HepG2 (cell line): Measurements from ENCODE around the gene ZBTB2. TPM values are rescaled to one million over a fixed set of nuclear protein-coding genes. Genes with fewer than 3 reads are reported as not detected.

Experiments
- AKNA ChIP-seq: sonication (generic); formaldehyde crosslinking; IDR thresholded peaks from 2 replicates; pipeline ENCODE4 v1.4.0; 2020; ENCODE audit warnings: missing genetic modification reagents, borderline replicate concordance
- ARNT ChIP-seq: fragments of 450-650 bp; IDR thresholded peaks from 2 replicates; pipeline ENCODE4 v1.6.1; 2017
- ATF3 ChIP-seq: sonication (generic); formaldehyde crosslinking; IDR thresholded peaks from 2 replicates; pipeline ENCODE4 v1.4.0; 2020; ENCODE audit warnings: missing genetic modification reagents
- ETV6 ChIP-seq: sonication (generic); formaldehyde crosslinking; conservative IDR thresholded peaks from 2 replicates; pipeline ENCODE4 v1.4.0; 2020; ENCODE audit warnings: missing genetic modification reagents
- FOSL1 ChIP-seq: sonication (generic); formaldehyde crosslinking; IDR thresholded peaks from 2 replicates; pipeline ENCODE4 v1.9.0; 2021; ENCODE audit warnings: missing genetic modification reagents, borderline replicate concordance
- GABPB1 ChIP-seq: IDR thresholded peaks from 2 replicates; pipeline ENCODE4 v1.6.1; 2016; ENCODE audit warnings: mild to moderate bottlenecking, missing genetic modification reagents, moderate library complexity, missing compliant biosample characterization
- HDAC1 ChIP-seq: sonication (generic); formaldehyde crosslinking; IDR thresholded peaks from 2 replicates; pipeline ENCODE4 v1.5.1; 2020; ENCODE audit warnings: mild to moderate bottlenecking, missing genetic modification reagents
- HOXA3 ChIP-seq: sonication (generic); formaldehyde crosslinking; IDR thresholded peaks from 2 replicates; pipeline ENCODE4 v1.5.0; 2020; ENCODE audit warnings: missing genetic modification reagents
- IRF2 ChIP-seq: IDR thresholded peaks from 2 replicates; pipeline ENCODE4 v1.6.1; 2018; ENCODE audit warnings: missing genetic modification reagents, missing compliant biosample characterization
- KLF9 ChIP-seq: IDR thresholded peaks from 2 replicates; pipeline ENCODE4 v1.6.1; 2016; ENCODE audit warnings: low read depth
- REL ChIP-seq: sonication (generic); formaldehyde crosslinking; conservative IDR thresholded peaks from 2 replicates; pipeline ENCODE4 v1.8.0; 2022; ENCODE audit warnings: mild to moderate bottlenecking, missing genetic modification reagents, moderate library complexity
- ZBTB1 ChIP-seq: sonication (generic); formaldehyde crosslinking; IDR thresholded peaks from 2 replicates; pipeline ENCODE4 v1.4.0; 2020; ENCODE audit warnings: missing genetic modification reagents, borderline replicate concordance
- ZFP37 ChIP-seq: sonication (generic); formaldehyde crosslinking; IDR thresholded peaks from 2 replicates; pipeline ENCODE4 v1.4.0; 2020; ENCODE audit warnings: missing genetic modification reagents, borderline replicate concordance
- ZFP90 ChIP-seq: sonication (generic); formaldehyde crosslinking; IDR thresholded peaks from 2 replicates; pipeline ENCODE4 v1.8.0; 2022; ENCODE audit warnings: missing genetic modification reagents, mild to moderate bottlenecking, inconsistent platforms, borderline replicate concordance
- ZNF253 ChIP-seq: sonication (generic); formaldehyde crosslinking; IDR thresholded peaks from 2 replicates; pipeline ENCODE4 v1.8.0; 2022; ENCODE audit warnings: mild to moderate bottlenecking, missing genetic modification reagents, borderline replicate concordance
- ZNF292 ChIP-seq: sonication (generic); formaldehyde crosslinking; IDR thresholded peaks from 2 replicates; pipeline ENCODE4 v1.8.1; 2022; ENCODE audit warnings: mild to moderate bottlenecking, low read depth, missing genetic modification reagents, borderline replicate concordance
- ZNF34 ChIP-seq: sonication (generic); formaldehyde crosslinking; IDR thresholded peaks from 2 replicates; pipeline ENCODE4 v1.4.0; 2020; ENCODE audit warnings: mild to moderate bottlenecking, missing genetic modification reagents, borderline replicate concordance
- ZNF629 ChIP-seq: sonication (generic); formaldehyde crosslinking; conservative IDR thresholded peaks from 2 replicates; pipeline ENCODE4 v1.5.0; 2020; ENCODE audit warnings: missing genetic modification reagents
- ZNF746 ChIP-seq: sonication (generic); formaldehyde crosslinking; IDR thresholded peaks from 2 replicates; pipeline ENCODE4 v1.8.0; 2022; ENCODE audit warnings: mild to moderate bottlenecking, missing genetic modification reagents
- ZNF781 ChIP-seq: sonication (generic); formaldehyde crosslinking; IDR thresholded peaks from 2 replicates; pipeline ENCODE4 v1.5.1; 2020; ENCODE audit warnings: borderline replicate concordance, mild to moderate bottlenecking, missing genetic modification reagents; ENCODE audit errors: not compliant biosample characterization
- polyA plus RNA-seq, 8 experiments: library from polyadenylated mRNA; depleted of rRNA in 3 of 8; stranded (reverse) in 7 of 8; unstranded in 1 of 8; fragments of >200 nt; fragmentation: Illumina TruSeq in 4 of 8; extraction: Trizol in 4 of 8; gene quantifications; 2 replicates each; pipeline versions ENCODE4 v1.2.1 to v1.2.3, GENCODE V29; 2011 to 2016; ENCODE audit warnings: low read depth in 4 of 8, missing spikeins in 1 of 8, mixed read lengths in 1 of 8; ENCODE audit not compliant: insufficient read depth in 1 of 8
- total RNA-seq, 5 experiments: library from RNA; depleted of rRNA; stranded (reverse); fragments of >200 nt; fragmentation: Illumina TruSeq; extraction: Trizol; gene quantifications; 2 replicates each; pipeline ENCODE4 v1.2.3, GENCODE V29; 2016; ENCODE audit warnings: low read depth in 1 of 5
- TF ChIP-seq, protein P1 (sequence below): IDR thresholded peaks from 2 replicates; pipeline ENCODE4 v1.6.1; 2016; ENCODE audit warnings: mild to moderate bottlenecking, missing biosample characterization, missing genetic modification reagents
- TF ChIP-seq, protein P2 (sequence below): sonication (generic); formaldehyde crosslinking; IDR thresholded peaks from 2 replicates; pipeline ENCODE4 v1.5.1; 2020; ENCODE audit warnings: missing genetic modification reagents, mild to moderate bottlenecking, borderline replicate concordance

ZBTB2 gene
- total and polyA plus RNA-seq, 2 of the 13 experiments (the other 11 are each of a cell fraction or from before 2014, with no cell fraction given): 15.4 to 22.8 TPM

DNA sequence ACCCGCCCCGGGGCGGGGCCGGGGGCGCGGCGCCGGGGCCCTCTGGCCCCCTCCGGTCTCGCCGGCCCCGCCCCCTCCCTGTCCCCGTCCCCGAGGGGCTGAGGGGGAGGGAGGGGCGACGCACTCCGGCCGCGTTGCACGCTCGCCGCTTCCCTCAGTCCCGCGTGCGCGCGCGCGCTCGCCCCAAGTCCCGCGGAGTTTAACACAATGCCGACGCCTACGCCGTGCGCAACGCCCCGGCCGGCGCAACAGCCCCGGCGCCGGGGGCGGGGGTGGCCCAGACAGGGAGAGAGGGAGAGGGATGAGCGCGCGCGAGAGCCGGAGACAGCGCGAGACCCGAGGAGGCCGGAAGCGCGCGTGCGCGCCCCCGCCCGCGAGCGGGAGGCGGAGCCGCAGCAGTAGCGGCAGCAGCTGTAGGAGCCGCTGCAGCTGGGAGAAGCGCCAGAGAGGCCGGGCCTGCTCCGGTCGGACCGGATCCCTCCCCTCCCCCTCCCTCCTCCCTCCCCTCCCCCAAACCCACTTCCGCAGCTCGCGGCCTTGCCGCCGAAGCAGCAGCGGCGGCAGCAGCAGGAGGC, 996 bp downstream of the ZBTB2 start (continued):
- TF ChIP-seq ZNF746 (CRISPR knock-in tag): no peak
- TF ChIP-seq ZFP37 (CRISPR knock-in tag): no peak
- peak; percentile 89 for TF ChIP-seq GABPB1 (CRISPR knock-in tag)
- TF ChIP-seq ZNF253 (CRISPR knock-in tag): no peak
- 0 out of 2 replicates have a peak, but pooled peaks have one; percentile 55 for TF ChIP-seq REL (CRISPR knock-in tag)
- TF ChIP-seq ZFP90 (CRISPR knock-in tag): peak; percentile 35; the same call in 1 of the 2 replicates
- TF ChIP-seq ZNF292 (CRISPR knock-in tag): no peak
- TF ChIP-seq KLF9 (CRISPR knock-in tag): no peak
- peak; percentile 93; the same call in 1 of the 2 replicates for TF ChIP-seq HOXA3 (CRISPR knock-in tag)
- TF ChIP-seq ZNF781 (CRISPR knock-in tag): no peak
- peak; percentile 77 for TF ChIP-seq HDAC1 (CRISPR knock-in tag)
- no peak for TF ChIP-seq AKNA (CRISPR knock-in tag)
- peak; percentile 50; the same call in 1 of the 2 replicates for TF ChIP-seq IRF2 (CRISPR knock-in tag)
- TF ChIP-seq, protein P1, sequence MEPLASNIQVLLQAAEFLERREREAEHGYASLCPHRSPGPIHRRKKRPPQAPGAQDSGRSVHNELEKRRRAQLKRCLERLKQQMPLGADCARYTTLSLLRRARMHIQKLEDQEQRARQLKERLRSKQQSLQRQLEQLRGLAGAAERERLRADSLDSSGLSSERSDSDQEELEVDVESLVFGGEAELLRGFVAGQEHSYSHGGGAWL (CRISPR knock-in tag): peak; percentile 58
- TF ChIP-seq ZNF629 (CRISPR knock-in tag): no peak
- no peak for TF ChIP-seq ZBTB1 (CRISPR knock-in tag)
- TF ChIP-seq ATF3: no peak; the same call in 1 of the 2 replicates
- TF ChIP-seq ZNF34 (CRISPR knock-in tag): no peak
- TF ChIP-seq FOSL1 (CRISPR knock-in tag): peak; percentile 2; the same call in 1 of the 2 replicates
- TF ChIP-seq ETV6: peak; percentile 31; the same call in 1 of the 2 replicates
- TF ChIP-seq, protein P2, sequence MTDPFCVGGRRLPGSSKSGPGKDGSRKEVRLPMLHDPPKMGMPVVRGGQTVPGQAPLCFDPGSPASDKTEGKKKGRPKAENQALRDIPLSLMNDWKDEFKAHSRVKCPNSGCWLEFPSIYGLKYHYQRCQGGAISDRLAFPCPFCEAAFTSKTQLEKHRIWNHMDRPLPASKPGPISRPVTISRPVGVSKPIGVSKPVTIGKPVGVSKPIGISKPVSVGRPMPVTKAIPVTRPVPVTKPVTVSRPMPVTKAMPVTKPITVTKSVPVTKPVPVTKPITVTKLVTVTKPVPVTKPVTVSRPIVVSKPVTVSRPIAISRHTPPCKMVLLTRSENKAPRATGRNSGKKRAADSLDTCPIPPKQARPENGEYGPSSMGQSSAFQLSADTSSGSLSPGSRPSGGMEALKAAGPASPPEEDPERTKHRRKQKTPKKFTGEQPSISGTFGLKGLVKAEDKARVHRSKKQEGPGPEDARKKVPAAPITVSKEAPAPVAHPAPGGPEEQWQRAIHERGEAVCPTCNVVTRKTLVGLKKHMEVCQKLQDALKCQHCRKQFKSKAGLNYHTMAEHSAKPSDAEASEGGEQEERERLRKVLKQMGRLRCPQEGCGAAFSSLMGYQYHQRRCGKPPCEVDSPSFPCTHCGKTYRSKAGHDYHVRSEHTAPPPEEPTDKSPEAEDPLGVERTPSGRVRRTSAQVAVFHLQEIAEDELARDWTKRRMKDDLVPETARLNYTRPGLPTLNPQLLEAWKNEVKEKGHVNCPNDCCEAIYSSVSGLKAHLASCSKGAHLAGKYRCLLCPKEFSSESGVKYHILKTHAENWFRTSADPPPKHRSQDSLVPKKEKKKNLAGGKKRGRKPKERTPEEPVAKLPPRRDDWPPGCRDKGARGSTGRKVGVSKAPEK (CRISPR knock-in tag): no peak
- no peak for TF ChIP-seq ARNT
